Endometrial microvascular endothelial cells (primary cell): ENCODE measurements around the gene CACNA1D. TPM values are rescaled to one million over a fixed set of nuclear protein-coding genes. Genes with fewer than 3 reads are reported as not detected.

Experiments used
- in situ Hi-C: cut with HindIII; loops from 2 replicates; pipeline ENCODE4 v1.10.0; 2017; ENCODE audit warnings: low sequenced_read_pairs, low pct_unique_long_range_greater_than_20kb; ENCODE audit errors: inconsistent ontology term
- total RNA-seq: library from RNA; depleted of rRNA; stranded (reverse); fragments of >200 nt; gene quantifications from one replicate; pipeline ENCODE4 v1.2.3, GENCODE V29; 2015; ENCODE audit errors: inconsistent ontology term

Gene CACNA1D
- total RNA-seq, 1 donor from 2014 or later: not detected

GRCh38 chr3:53836084-53836872 is 341.9 kb downstream of the CACNA1D start:
- in situ Hi-C loops: no loop called here

GRCh38 chr3:53837331-53837730 is 342.9 kb downstream of the CACNA1D start:
- in situ Hi-C loops: no loop called here

GRCh38 chr3:53841296-53841695 is 346.9 kb downstream of the CACNA1D start:
- in situ Hi-C loops: no loop called here

- in situ Hi-C loops: no loop called here
These were observed 348.2 kb downstream of the CACNA1D start for GRCh38 chr3:53842436-53843194.

GRCh38 chr3:53843195-53844177 is 349.1 kb downstream of the CACNA1D start:
- in situ Hi-C loops: no loop called here

- in situ Hi-C loops: no loop called here
These were observed 350.1 kb downstream of the CACNA1D start for GRCh38 chr3:53844262-53845102.

GRCh38 chr3:53845103-53845880 is 350.9 kb downstream of the CACNA1D start:
- in situ Hi-C loops: no loop called here

GRCh38 chr3:53845881-53846133 is 351.4 kb downstream of the CACNA1D start:
- in situ Hi-C loops: no loop called here

- in situ Hi-C loops: no loop called here
These were observed 351.9 kb downstream of the CACNA1D start, which contains the start of the genes CHDH and IL17RB for GRCh38 chr3:53846134-53846850. CHDH (minus strand) TSS chr3:53846419; CDS start chr3:53824008, 22,411 bp downstream. IL17RB (plus strand) TSS chr3:53846568; CDS start chr3:53846589, 21 bp downstream.

- in situ Hi-C loops: no loop called here
These were observed 352.4 kb downstream of the CACNA1D start for GRCh38 chr3:53846851-53847155.

- in situ Hi-C loops: no loop called here
These were observed 355.5 kb downstream of the CACNA1D start for GRCh38 chr3:53849916-53850315.

- in situ Hi-C loops: no loop called here
These were observed 356.5 kb downstream of the CACNA1D start for GRCh38 chr3:53850895-53851294.

GRCh38 chr3:53856964-53857363 is 362.6 kb downstream of the CACNA1D start:
- in situ Hi-C loops: no loop called here

GRCh38 chr3:53858096-53858741 is 363.8 kb downstream of the CACNA1D start:
- in situ Hi-C loops: no loop called here

- in situ Hi-C loops: no loop called here
These were observed 364.8 kb downstream of the CACNA1D start for GRCh38 chr3:53859178-53859577.

GRCh38 chr3:53860196-53860595 is 365.8 kb downstream of the CACNA1D start:
- in situ Hi-C loops: no loop called here

- in situ Hi-C loops: no loop called here
These were observed 367.8 kb downstream of the CACNA1D start for GRCh38 chr3:53862241-53862640.
